Measurements from ENCODE around the gene RNF217.
"Not testable (repeated sequence)": the region's sequence is repeated elsewhere in the genome, so short reads cannot be mapped to it uniquely, and the experiment has no call there.

The RNF217 gene

DNA sequence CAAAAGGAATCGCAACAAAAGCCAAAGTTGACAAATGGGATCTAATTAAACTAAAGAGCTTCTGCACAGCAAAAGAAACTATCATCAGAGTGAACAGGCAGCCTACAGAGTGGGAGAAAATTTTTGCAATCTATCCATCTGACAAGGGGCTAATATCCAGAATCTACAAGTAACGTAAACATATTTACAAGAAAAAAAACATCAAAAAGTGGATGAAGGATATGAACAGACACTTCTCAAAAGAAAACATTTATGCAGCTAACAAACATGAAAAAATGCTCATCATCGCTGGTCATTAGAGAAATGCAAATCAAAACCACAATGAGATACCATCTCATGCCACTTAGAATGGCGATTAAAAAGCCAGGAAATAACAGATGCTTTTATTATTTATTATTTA is 74.2 kb downstream of the RNF217 start:
- H4K91ac ChIP-seq (ENCODE audit: low read depth, low read length, poor library complexity); H3K27me3 ChIP-seq (ENCODE audit: control insufficient read depth in 3 of 3, insufficient read depth in 3 of 3, low read depth in 1 of 3, low read length in 3 of 3); H3K4me1 ChIP-seq (ENCODE audit: control insufficient read depth in 2 of 2, insufficient read depth in 1 of 2, low read depth in 1 of 2, low read length in 2 of 2); H2BK12ac ChIP-seq (ENCODE audit: low read length); DNase-seq (ENCODE audit: low spot score); H3K4me2 ChIP-seq (ENCODE audit: insufficient read depth, low read length, poor library complexity, severe bottlenecking); H3K4me3 ChIP-seq (ENCODE audit: low read length in 2 of 2); H3K9ac ChIP-seq (ENCODE audit: low read depth, low read length, poor library complexity); H4K8ac ChIP-seq (ENCODE audit: low read depth, low read length); H2BK5ac ChIP-seq (ENCODE audit: low read length); H3K9me3 ChIP-seq (replicated peaks in 1 of 2; ENCODE audit: control insufficient read depth in 2 of 2, insufficient read depth in 1 of 2, low read depth in 1 of 2, low read length in 2 of 2); H3K23ac ChIP-seq (ENCODE audit: low read depth, low read length, poor library complexity); H2BK15ac ChIP-seq (ENCODE audit: low read length); H3K79me1 ChIP-seq (ENCODE audit: low read depth, low read length); H3K14ac ChIP-seq (ENCODE audit: low read length); H2BK120ac ChIP-seq (ENCODE audit: low read depth, low read length); H2AK5ac ChIP-seq (ENCODE audit: low read depth, low read length); H3K27ac ChIP-seq (replicated peaks; ENCODE audit: low read length); H2AFZ ChIP-seq (ENCODE audit: low read length); H3K4ac ChIP-seq (ENCODE audit: low read length); H3K18ac ChIP-seq (ENCODE audit: low read length); H3K36me3 ChIP-seq (replicated peaks in 1 of 2; ENCODE audit: control insufficient read depth in 2 of 2, insufficient read depth in 2 of 2, low read length in 2 of 2): not testable (repeated sequence)
- WGBS, 2 donors (ENCODE audit: extremely low coverage in 2 of 2, insufficient read length in 2 of 2, insufficient replicate concordance in 1 of 2): no CpG with 5 or more reads among the region's 4 CpGs

DNA sequence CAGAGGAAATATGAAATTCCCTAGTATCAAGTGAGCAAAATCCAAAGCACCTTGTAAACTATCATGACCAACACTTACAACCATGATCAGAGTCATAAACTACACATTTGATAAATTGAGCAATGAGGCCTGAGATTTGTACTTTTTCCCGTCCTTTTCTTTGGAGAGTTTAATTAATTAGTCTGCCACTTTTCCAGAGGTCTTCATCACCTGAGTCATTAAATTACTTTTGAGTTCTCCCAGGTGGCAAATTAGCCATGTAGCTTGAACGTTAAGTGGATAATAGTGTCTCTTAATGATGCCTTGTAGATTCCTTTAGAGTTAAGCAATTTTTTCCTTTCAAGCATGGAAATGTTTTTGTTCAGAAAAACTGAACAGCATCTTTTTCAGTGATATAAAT is 75.6 kb downstream of the RNF217 start:
- Histone ChIP-seq H3K14ac (ENCODE audit: low read length) (no peak overlapping the region), H3K9ac (ENCODE audit: low read depth, low read length, poor library complexity) (no peak overlapping the region), H3K9me3 (replicated peaks in 1 of 2; ENCODE audit: control insufficient read depth in 2 of 2, insufficient read depth in 1 of 2, low read depth in 1 of 2, low read length in 2 of 2) (no peaks in the 10 kb centered on the region), H4K8ac (ENCODE audit: low read depth, low read length) (no peak overlapping the region), H3K79me1 (ENCODE audit: low read depth, low read length) (no peaks in the 10 kb centered on the region), H3K27ac (replicated peaks; ENCODE audit: low read length) (no peak overlapping the region), H2BK12ac (ENCODE audit: low read length) (no peak overlapping the region), H3K18ac (ENCODE audit: low read length) (no peak overlapping the region), H4K91ac (ENCODE audit: low read depth, low read length, poor library complexity) (no peak overlapping the region), H3K4me2 (ENCODE audit: insufficient read depth, low read length, poor library complexity, severe bottlenecking) (no peak overlapping the region), H3K4me1 (ENCODE audit: control insufficient read depth in 2 of 2, insufficient read depth in 1 of 2, low read depth in 1 of 2, low read length in 2 of 2) (no peaks in the 10 kb centered on the region), H3K23ac (ENCODE audit: low read depth, low read length, poor library complexity) (no peak overlapping the region), H2BK15ac (ENCODE audit: low read length) (no peak overlapping the region), H2BK5ac (ENCODE audit: low read length) (no peak overlapping the region), H3K4ac (ENCODE audit: low read length) (no peak overlapping the region), H3K27me3 (ENCODE audit: control insufficient read depth in 3 of 3, insufficient read depth in 3 of 3, low read depth in 1 of 3, low read length in 3 of 3) (no peaks in the 10 kb centered on the region), H2BK120ac (ENCODE audit: low read depth, low read length) (no peak overlapping the region), H2AFZ (ENCODE audit: low read length) (no peak overlapping the region), H3K4me3 (ENCODE audit: low read length in 2 of 2) (no peak overlapping the region), H3K36me3 (replicated peaks in 1 of 2; ENCODE audit: control insufficient read depth in 2 of 2, insufficient read depth in 2 of 2, low read length in 2 of 2) (no peaks in the 10 kb centered on the region), H2AK5ac (ENCODE audit: low read depth, low read length) (no peak overlapping the region)
- no CpG with 5 or more reads among the region's 2 CpGs for WGBS, 2 donors (ENCODE audit: extremely low coverage in 2 of 2, insufficient read length in 2 of 2, insufficient replicate concordance in 1 of 2)
- no peak for DNase-seq (ENCODE audit: low spot score)

DNA sequence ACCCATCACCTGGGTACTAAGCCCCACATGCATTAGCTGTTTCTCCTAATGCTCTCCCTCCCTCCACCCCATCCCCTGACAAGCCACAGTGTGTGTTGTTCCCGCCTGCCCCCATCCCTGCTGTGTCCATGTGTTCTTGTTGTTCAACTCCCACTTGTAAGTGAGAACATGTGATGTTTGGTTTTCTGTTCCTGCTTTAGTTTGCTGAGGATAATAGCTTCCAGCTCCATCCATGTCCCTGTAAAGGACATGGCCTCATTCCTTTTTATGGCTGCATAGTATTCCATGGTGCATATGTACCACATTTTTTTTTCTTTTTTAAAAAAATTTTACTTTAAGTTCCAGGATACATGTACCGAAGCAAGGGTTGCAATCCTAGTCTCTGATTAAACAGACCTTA is 76.7 kb downstream of the RNF217 start:
- H3K4me3 ChIP-seq (ENCODE audit: low read length in 2 of 2): no peak overlapping the region
- H3K79me1 ChIP-seq (ENCODE audit: low read depth, low read length): no peaks in the 10 kb centered on the region
- no peak overlapping the region for H2AK5ac ChIP-seq (ENCODE audit: low read depth, low read length)
- no peak overlapping the region for H3K18ac ChIP-seq (ENCODE audit: low read length)
- H3K27ac ChIP-seq (replicated peaks; ENCODE audit: low read length): no peak overlapping the region
- no peaks in the 10 kb centered on the region for H3K36me3 ChIP-seq (replicated peaks in 1 of 2; ENCODE audit: control insufficient read depth in 2 of 2, insufficient read depth in 2 of 2, low read length in 2 of 2)
- H3K9me3 ChIP-seq (replicated peaks in 1 of 2; ENCODE audit: control insufficient read depth in 2 of 2, insufficient read depth in 1 of 2, low read depth in 1 of 2, low read length in 2 of 2): no peaks in the 10 kb centered on the region
- no peak for DNase-seq (ENCODE audit: low spot score)
- no peak overlapping the region for H2AFZ ChIP-seq (ENCODE audit: low read length)
- H3K4ac ChIP-seq (ENCODE audit: low read length): no peak overlapping the region
- no peak overlapping the region for H2BK5ac ChIP-seq (ENCODE audit: low read length)
- H4K8ac ChIP-seq (ENCODE audit: low read depth, low read length): no peak overlapping the region
- no peak overlapping the region for H2BK15ac ChIP-seq (ENCODE audit: low read length)
- no peak overlapping the region for H4K91ac ChIP-seq (ENCODE audit: low read depth, low read length, poor library complexity)
- no peaks in the 10 kb centered on the region for H3K27me3 ChIP-seq (ENCODE audit: control insufficient read depth in 3 of 3, insufficient read depth in 3 of 3, low read depth in 1 of 3, low read length in 3 of 3)
- no peak overlapping the region for H2BK12ac ChIP-seq (ENCODE audit: low read length)
- H3K9ac ChIP-seq (ENCODE audit: low read depth, low read length, poor library complexity): no peak overlapping the region
- no peak overlapping the region for H2BK120ac ChIP-seq (ENCODE audit: low read depth, low read length)
- H3K23ac ChIP-seq (ENCODE audit: low read depth, low read length, poor library complexity): no peak overlapping the region
- no peak overlapping the region for H3K4me2 ChIP-seq (ENCODE audit: insufficient read depth, low read length, poor library complexity, severe bottlenecking)
- WGBS, 2 donors (ENCODE audit: extremely low coverage in 2 of 2, insufficient read length in 2 of 2, insufficient replicate concordance in 1 of 2): no CpG with 5 or more reads among the region's 2 CpGs
- H3K14ac ChIP-seq (ENCODE audit: low read length): no peak overlapping the region
- H3K4me1 ChIP-seq (ENCODE audit: control insufficient read depth in 2 of 2, insufficient read depth in 1 of 2, low read depth in 1 of 2, low read length in 2 of 2): peaks cover 0 to 3% of the 10 kb centered on the region in 2 donors

DNA sequence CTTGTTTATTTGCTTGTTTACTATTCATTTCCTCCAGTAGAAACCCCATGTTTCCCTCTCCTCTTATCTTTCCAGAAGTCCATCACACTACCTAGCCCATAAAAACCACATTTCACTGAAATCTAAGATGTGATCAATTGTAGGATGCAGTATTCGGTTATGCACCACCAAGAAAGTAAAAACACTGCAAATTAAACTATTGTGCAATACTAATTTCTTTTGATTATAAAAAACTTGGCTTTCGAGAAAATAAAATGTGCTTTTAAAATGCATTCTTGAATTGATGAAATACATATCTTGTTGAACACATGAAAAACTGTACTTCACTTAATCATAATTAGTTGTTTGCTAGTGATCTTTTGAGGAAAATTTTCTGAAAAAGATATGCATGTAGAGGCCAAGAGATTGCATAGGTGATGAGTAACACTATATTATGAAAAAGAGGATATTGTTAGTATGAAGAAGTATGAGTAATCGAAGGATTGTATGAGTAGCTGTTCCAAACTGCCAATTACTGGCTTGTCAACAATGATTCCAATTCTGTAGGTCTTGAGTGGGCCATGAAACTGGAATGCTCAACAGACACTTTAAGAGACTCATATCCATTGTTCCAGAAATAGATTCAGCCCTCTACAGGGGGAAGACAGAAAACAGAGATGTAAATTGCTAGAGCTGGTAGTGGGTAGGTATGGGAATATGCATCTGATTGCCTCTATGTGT is 79.7 kb downstream of the RNF217 start:
- Histone ChIP-seq H3K4me1 (ENCODE audit: control insufficient read depth in 2 of 2, insufficient read depth in 1 of 2, low read depth in 1 of 2, low read length in 2 of 2) (peaks cover 0 to 7% of the 10 kb centered on the region in 2 donors), H3K79me1 (ENCODE audit: low read depth, low read length) (no peaks in the 10 kb centered on the region), H2BK12ac (ENCODE audit: low read length) (no peak overlapping the region), H3K36me3 (replicated peaks in 1 of 2; ENCODE audit: control insufficient read depth in 2 of 2, insufficient read depth in 2 of 2, low read length in 2 of 2) (no peaks in the 10 kb centered on the region), H3K4me2 (ENCODE audit: insufficient read depth, low read length, poor library complexity, severe bottlenecking) (no peak overlapping the region), H3K23ac (ENCODE audit: low read depth, low read length, poor library complexity) (no peak overlapping the region), H2BK120ac (ENCODE audit: low read depth, low read length) (no peak overlapping the region), H3K27ac (replicated peaks; ENCODE audit: low read length) (no peak overlapping the region), H3K18ac (ENCODE audit: low read length) (no peak overlapping the region), H3K4ac (ENCODE audit: low read length) (no peak overlapping the region), H2BK15ac (ENCODE audit: low read length) (no peak overlapping the region), H2BK5ac (ENCODE audit: low read length) (no peak overlapping the region), H3K9ac (ENCODE audit: low read depth, low read length, poor library complexity) (no peak overlapping the region), H2AFZ (ENCODE audit: low read length) (no peak overlapping the region), H2AK5ac (ENCODE audit: low read depth, low read length) (no peak overlapping the region), H3K27me3 (ENCODE audit: control insufficient read depth in 3 of 3, insufficient read depth in 3 of 3, low read depth in 1 of 3, low read length in 3 of 3) (no peaks in the 10 kb centered on the region), H4K91ac (ENCODE audit: low read depth, low read length, poor library complexity) (no peak overlapping the region), H3K9me3 (replicated peaks in 1 of 2; ENCODE audit: control insufficient read depth in 2 of 2, insufficient read depth in 1 of 2, low read depth in 1 of 2, low read length in 2 of 2) (no peaks in the 10 kb centered on the region), H3K4me3 (ENCODE audit: low read length in 2 of 2) (no peak overlapping the region), H3K14ac (ENCODE audit: low read length) (no peak overlapping the region), H4K8ac (ENCODE audit: low read depth, low read length) (no peak overlapping the region)
- 100% methylated on average over 1 of the region's 3 CpGs; no CpG with 5 or more reads in 1 of the 2 donors for whole genome bisulfite sequencing, 2 donors (ENCODE audit: extremely low coverage in 2 of 2, insufficient read length in 2 of 2, insufficient replicate concordance in 1 of 2)
- no peak for DNase-seq (ENCODE audit: low spot score)

All from neuronal stem cell (in vitro differentiated cells).